PFSK-1 (cell line): ENCODE measurements around the gene ALDH1A3. TPM values are rescaled to one million over a fixed set of nuclear protein-coding genes. Genes with fewer than 3 reads are reported as not detected.

Experiments used
- FOXP2 ChIP-seq: optimal IDR thresholded peaks from 2 replicates; pipeline ENCODE3; 2011; ENCODE audit warnings: borderline replicate concordance, control low read depth, inconsistent platforms; ENCODE audit not compliant: insufficient read depth; ENCODE audit errors: extremely low read length, extremely low read depth
- POLR2AphosphoS5 ChIP-seq: IDR thresholded peaks from 2 replicates; pipeline ENCODE4 v1.6.1; 2012; ENCODE audit warnings: low read depth, mild to moderate bottlenecking, control low read depth, low read length, moderate library complexity
- SIN3A ChIP-seq: IDR thresholded peaks from 2 replicates; pipeline ENCODE4 v1.6.1; 2012; ENCODE audit warnings: mild to moderate bottlenecking, low read length, moderate library complexity, borderline replicate concordance; ENCODE audit not compliant: insufficient read depth
- TAF1 ChIP-seq: IDR thresholded peaks from 2 replicates; pipeline ENCODE4 v1.6.1; 2012; ENCODE audit warnings: low read length, control low read depth, borderline replicate concordance; ENCODE audit not compliant: insufficient read depth
- polyA plus RNA-seq: library from polyadenylated mRNA; unstranded; fragments of >200 nt; gene quantifications from one replicate; pipeline ENCODE4 v1.2.1, GENCODE V29; 2012; ENCODE audit warnings: low read depth, missing spikeins; ENCODE audit not compliant: insufficient read length
- TF ChIP-seq, protein P1 (sequence below), 2 experiments: IDR thresholded peaks; 2 replicates each; pipeline versions ENCODE4 v1.6.1 to v1.8.0; 2011 to 2012; ENCODE audit warnings: low read depth in 2 of 2, low read length in 2 of 2, control low read depth in 1 of 2, inconsistent platforms in 1 of 2, mild to moderate bottlenecking in 1 of 2, moderate library complexity in 1 of 2; ENCODE audit not compliant: insufficient read depth in 1 of 2

Gene ALDH1A3
- 22.2 TPM for polyA plus RNA-seq

DNA sequence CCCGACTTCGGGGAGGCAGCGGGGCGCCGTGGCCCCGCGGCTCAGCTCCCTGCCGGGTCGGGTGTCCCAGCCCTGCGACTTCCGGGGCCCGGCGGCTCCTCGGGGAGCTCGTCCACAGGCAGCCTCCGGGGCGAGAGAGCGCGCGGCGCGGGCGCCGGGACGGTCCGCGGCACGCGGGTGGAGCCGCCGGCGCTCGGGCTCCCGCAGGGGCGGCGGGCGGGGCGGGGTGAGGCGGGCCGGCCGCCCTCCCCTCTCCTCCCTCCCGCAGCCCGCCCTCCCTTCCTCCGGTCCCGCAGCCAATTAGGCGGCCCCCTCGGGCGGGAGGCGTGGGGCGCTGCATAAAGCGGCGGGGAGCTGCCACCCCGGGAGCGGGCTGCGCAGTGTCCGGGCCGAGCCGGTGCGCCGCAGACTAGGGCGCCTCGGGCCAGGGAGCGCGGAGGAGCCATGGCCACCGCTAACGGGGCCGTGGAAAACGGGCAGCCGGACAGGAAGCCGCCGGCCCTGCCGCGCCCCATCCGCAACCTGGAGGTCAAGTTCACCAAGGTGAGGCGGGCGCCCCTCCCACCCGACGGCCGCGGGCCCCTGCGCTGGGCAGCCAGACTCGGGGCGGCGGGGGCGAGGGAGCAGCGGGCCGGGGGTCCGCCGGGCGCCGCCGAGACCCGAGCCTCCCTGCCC, at the start of gene ALDH1A3:
Gene ALDH1A3 (plus strand): TSS at position 368 of the 675 bp plus-strand sequence. CDS start 77 bp downstream, at position 445.
- TF ChIP-seq, protein P1, sequence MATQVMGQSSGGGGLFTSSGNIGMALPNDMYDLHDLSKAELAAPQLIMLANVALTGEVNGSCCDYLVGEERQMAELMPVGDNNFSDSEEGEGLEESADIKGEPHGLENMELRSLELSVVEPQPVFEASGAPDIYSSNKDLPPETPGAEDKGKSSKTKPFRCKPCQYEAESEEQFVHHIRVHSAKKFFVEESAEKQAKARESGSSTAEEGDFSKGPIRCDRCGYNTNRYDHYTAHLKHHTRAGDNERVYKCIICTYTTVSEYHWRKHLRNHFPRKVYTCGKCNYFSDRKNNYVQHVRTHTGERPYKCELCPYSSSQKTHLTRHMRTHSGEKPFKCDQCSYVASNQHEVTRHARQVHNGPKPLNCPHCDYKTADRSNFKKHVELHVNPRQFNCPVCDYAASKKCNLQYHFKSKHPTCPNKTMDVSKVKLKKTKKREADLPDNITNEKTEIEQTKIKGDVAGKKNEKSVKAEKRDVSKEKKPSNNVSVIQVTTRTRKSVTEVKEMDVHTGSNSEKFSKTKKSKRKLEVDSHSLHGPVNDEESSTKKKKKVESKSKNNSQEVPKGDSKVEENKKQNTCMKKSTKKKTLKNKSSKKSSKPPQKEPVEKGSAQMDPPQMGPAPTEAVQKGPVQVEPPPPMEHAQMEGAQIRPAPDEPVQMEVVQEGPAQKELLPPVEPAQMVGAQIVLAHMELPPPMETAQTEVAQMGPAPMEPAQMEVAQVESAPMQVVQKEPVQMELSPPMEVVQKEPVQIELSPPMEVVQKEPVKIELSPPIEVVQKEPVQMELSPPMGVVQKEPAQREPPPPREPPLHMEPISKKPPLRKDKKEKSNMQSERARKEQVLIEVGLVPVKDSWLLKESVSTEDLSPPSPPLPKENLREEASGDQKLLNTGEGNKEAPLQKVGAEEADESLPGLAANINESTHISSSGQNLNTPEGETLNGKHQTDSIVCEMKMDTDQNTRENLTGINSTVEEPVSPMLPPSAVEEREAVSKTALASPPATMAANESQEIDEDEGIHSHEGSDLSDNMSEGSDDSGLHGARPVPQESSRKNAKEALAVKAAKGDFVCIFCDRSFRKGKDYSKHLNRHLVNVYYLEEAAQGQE (IDR thresholded peaks at IDR 0.05; ENCODE audit: insufficient read depth in 1 of 2, low read depth in 2 of 2, low read length in 2 of 2): no peak
- no peak for TF ChIP-seq POLR2AphosphoS5
- no peak for TF ChIP-seq SIN3A
- TF ChIP-seq FOXP2: no peak
- TF ChIP-seq TAF1: no peak

DNA sequence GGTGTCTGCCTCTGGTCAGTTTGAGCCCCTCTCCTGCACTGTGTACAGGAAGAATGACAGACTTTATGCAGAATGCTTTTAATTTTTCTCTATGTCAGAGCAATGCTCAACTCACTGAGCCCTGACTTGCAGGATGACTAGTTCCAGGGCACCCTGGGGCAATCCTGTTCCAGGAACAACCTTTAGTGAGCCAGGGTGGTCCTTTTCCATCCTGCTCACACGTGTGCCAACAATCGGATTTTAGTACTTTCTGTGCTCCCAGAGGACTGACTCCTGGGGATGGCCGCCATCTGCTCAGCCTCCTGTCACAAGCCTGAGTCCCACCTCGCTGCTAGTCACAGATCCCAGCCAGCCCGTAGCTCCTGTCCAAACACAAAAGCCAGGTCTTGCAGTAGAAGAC, 48.2 kb upstream of the ALDH1A3 start:
- TF ChIP-seq TAF1: no peak
- TF ChIP-seq FOXP2: no peak
- TF ChIP-seq POLR2AphosphoS5: no peak
- no peak for TF ChIP-seq SIN3A
- TF ChIP-seq, protein P1 (IDR thresholded peaks at IDR 0.05; ENCODE audit: insufficient read depth in 1 of 2, low read depth in 2 of 2, low read length in 2 of 2): no peak

DNA sequence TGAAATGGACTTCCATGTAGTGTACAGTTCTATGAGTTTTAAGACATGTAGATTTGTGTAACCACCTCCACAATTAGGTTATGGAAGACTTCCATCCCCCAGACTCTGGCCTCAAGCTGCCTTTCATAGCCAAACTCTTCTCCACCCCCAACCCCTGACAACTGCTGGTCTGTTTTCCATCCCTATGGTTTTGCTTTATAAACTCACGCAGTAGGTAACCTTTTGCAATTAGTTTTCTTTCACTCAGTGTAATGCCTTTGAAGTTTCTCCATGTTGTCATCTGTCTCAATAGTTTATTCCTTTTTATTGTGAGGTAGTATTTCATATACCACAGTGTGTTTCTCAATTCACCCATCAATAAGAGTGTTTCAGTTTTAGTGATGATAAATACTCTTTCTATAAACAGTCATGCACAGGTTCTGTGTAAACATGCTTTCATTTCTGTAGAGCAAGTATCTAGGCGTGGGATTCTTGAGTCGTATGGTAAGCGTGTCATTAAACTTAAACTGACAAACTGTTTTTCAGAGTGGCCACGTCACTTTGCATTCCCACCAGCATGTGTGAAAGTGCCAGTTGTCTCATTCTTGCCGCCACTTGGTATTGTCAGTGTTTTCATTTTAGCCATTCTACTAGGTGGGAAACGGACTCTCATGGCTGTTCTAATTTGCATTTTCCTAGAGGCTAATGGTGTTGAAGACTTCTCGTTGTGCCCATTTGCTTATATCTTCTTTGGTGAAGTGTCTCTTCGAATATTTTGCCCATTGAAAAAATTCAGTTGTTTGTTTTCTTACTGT, 47.3 kb upstream of the ALDH1A3 start:
- no peak for TF ChIP-seq FOXP2

DNA sequence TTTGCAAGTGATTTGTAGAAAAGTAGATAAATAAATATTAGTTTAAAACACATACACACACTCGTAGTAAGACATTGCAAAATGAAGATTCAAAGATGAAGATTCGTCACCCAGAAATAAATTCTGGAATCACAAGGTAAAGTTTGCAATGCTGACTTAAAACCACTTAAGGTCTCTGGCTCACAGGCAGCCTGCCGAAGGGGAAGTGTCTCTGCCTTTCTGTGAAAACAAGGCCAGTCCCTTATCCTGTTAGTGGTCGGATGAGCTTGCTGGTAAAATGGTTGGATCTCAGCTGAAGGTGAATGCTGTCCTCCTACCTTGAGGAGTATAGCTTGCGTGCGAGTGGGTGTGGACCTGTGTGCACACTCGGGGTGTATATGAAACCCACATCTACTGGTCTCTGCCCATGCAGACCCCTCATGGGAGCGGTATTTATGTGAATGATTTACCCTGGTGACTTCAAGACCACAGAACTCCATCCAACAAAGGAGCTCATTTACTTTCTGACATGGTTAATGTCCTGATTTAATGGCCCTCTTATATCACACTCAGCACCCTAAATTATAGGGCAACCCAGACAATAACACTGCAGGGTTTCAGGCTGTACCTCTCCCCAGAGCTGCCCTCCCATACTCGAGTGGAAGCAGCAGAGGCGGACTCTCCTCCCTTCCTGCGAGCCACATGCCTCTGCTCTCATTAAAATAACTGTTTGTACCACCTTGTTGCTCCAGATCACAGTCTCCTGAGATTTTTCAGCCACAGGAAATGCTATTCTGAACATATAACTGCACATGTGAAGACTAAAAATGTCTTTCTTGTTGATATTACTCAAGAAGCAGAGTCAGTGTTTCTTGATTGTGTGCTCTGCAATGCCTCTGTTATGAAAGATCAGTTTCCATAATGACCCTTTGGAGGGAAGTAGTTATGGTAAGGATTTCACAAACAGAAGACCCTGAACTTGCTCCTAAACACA, 45.9 kb upstream of the ALDH1A3 start:
- TF ChIP-seq SIN3A (no peak), FOXP2 (no peak), POLR2AphosphoS5 (no peak), TAF1 (no peak)
- TF ChIP-seq, protein P1 (IDR thresholded peaks at IDR 0.05; ENCODE audit: insufficient read depth in 1 of 2, low read depth in 2 of 2, low read length in 2 of 2): no peak

DNA sequence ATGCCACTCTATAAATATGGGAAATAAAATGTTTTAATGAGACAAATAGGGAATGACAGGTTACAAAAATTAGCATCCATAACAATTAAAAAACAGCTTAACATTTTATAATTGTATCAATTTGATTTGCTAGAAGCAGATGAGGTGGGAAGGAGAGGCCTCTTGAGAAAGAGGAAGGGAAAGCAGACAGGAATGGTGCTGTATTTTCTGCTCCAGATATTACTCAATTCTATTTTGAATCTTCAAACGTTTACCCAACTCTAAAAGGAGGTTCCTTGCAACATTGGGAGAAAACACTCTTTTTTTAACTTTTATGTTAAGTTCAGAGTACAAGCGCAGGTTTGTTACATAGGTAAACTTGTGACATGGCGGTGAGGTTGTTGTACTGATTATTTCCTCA, 44.9 kb upstream of the ALDH1A3 start:
- TF ChIP-seq POLR2AphosphoS5 (no peak), TAF1 (no peak), SIN3A (no peak), FOXP2 (no peak)
- TF ChIP-seq, protein P1 (IDR thresholded peaks at IDR 0.05; ENCODE audit: insufficient read depth in 1 of 2, low read depth in 2 of 2, low read length in 2 of 2): no peak
